G401.6 (cell line): ENCODE measurements around the gene FEV.

Experiments used
- FAIRE-seq: peaks from 2 replicates; lab custom pipeline; 2012; peaks lifted over from hg19 to GRCh38; lab: Jason Lieb, UNC

The FEV gene

GRCh38 chr2:218992703-218993344 is 7.8 kb upstream of the FEV start:
- no peak for FAIRE-seq

- no peak for FAIRE-seq
These were observed 7.2 kb upstream of the FEV start for GRCh38 chr2:218992196-218992595.

- FAIRE-seq: no peak
These were observed 6.7 kb upstream of the FEV start for GRCh38 chr2:218991674-218992168.

GRCh38 chr2:218990612-218991011 is 5.6 kb upstream of the FEV start:
- no peak for FAIRE-seq

GRCh38 chr2:218990052-218990451 is 5.1 kb upstream of the FEV start:
- FAIRE-seq: no peak

- FAIRE-seq: no peak
These were observed 3.7 kb upstream of the FEV start for GRCh38 chr2:218988650-218989049.

GRCh38 chr2:218988164-218988563 is 3.2 kb upstream of the FEV start:
- FAIRE-seq: no peak

GRCh38 chr2:218986148-218986761 is 1.3 kb upstream of the FEV start:
- no peak for FAIRE-seq

GRCh38 chr2:218985325-218986091 is 524 bp upstream of the FEV start:
- no peak for FAIRE-seq

GRCh38 chr2:218984239-218985020 is 554 bp downstream of the FEV start:
- FAIRE-seq: no peak

GRCh38 chr2:218983934-218984238 is 1.1 kb downstream of the FEV start:
- FAIRE-seq: no peak

GRCh38 chr2:218983263-218983933 is 1.6 kb downstream of the FEV start:
- FAIRE-seq: no peak

- no peak for FAIRE-seq
These were observed 2.3 kb downstream of the FEV start for GRCh38 chr2:218982586-218983262.

GRCh38 chr2:218981881-218982585 is 3.0 kb downstream of the FEV start:
- FAIRE-seq: no peak

- no peak for FAIRE-seq
These were observed 3.5 kb downstream of the FEV start for GRCh38 chr2:218981390-218981880.

- no peak for FAIRE-seq
These were observed 4.1 kb downstream of the FEV start for GRCh38 chr2:218980735-218981389.

GRCh38 chr2:218979846-218980734 is 4.9 kb downstream of the FEV start:
- FAIRE-seq: no peak

- no peak for FAIRE-seq
These were observed 9.8 kb downstream of the FEV start for GRCh38 chr2:218975060-218975777.
